ENCODE measurements around the gene MAPT.

The MAPT gene

DNA sequence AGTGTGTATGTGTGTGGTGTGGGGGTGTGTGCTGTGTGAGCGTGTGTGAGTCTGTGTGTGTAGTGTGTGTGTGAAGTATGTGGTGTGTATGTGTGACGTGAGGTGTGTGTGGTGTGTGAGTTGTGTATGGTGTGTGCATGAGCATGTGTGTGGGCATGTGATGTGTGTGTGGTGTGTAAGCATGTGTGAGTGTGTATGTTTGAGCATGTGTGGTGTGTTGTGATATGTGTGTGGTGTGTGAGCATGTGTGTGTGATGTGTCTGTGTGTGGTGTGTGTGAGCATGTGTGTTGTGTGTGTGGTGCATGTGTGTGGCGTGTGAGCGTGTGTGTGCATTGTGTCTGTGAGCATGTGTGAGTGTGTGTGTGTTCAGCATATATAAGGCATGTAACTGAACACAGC, 20.9 kb downstream of the MAPT start:
- in situ Hi-C loops (cut with HindIII; ENCODE audit: low pct_ligation_motif_present, low sequenced_read_pairs), result no loop called here
- TF ChIP-seq, protein P1, sequence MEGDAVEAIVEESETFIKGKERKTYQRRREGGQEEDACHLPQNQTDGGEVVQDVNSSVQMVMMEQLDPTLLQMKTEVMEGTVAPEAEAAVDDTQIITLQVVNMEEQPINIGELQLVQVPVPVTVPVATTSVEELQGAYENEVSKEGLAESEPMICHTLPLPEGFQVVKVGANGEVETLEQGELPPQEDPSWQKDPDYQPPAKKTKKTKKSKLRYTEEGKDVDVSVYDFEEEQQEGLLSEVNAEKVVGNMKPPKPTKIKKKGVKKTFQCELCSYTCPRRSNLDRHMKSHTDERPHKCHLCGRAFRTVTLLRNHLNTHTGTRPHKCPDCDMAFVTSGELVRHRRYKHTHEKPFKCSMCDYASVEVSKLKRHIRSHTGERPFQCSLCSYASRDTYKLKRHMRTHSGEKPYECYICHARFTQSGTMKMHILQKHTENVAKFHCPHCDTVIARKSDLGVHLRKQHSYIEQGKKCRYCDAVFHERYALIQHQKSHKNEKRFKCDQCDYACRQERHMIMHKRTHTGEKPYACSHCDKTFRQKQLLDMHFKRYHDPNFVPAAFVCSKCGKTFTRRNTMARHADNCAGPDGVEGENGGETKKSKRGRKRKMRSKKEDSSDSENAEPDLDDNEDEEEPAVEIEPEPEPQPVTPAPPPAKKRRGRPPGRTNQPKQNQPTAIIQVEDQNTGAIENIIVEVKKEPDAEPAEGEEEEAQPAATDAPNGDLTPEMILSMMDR (IDR thresholded peaks at IDR 0.05; ENCODE audit: low read depth, low read length, missing control alignments), result no peak

DNA sequence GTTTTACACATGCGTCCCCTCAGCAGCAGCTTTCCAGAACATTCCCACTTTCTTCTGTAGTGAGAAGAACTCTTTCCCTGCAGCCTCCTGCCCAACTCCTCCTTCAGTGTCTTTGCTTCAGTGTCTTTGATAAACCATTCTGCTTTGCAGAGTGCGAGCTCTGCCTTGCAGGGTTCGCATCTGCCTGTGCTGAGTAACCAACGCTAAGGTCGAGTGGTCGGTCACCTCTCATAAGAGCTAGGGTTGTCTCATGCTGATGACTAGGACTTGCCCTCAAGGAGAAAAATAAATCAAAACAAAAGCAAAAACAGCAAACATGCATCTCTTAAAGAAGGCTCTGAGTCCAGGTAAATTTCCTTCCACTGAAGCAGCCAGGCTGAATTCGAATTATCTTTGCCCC, 22.7 kb downstream of the MAPT start:
- DNase-seq, result no peak
- Histone ChIP-seq H3K4me3 (ENCODE audit: low read depth, low read length) (no peak overlapping the region), H3K36me3 (replicated peaks) (no peaks in the 10 kb centered on the region), H3K27me3 (replicated peaks) (no peaks in the 10 kb centered on the region), H3K27ac (no peak overlapping the region)
- TF ChIP-seq, protein P1 (IDR thresholded peaks at IDR 0.05; ENCODE audit: low read depth, low read length, missing control alignments), result no peak
- in situ Hi-C loops (cut with HindIII; ENCODE audit: low pct_ligation_motif_present, low sequenced_read_pairs), result no loop called here

More for the DNA sequence above, 20.9 kb downstream of the MAPT start:
- no peaks in the 10 kb centered on the region for H3K36me3 ChIP-seq (replicated peaks)
- no peak overlapping the region for H3K4me3 ChIP-seq (ENCODE audit: low read depth, low read length)
- no peak for DNase-seq
- no peak overlapping the region for H3K27ac ChIP-seq
- no peaks in the 10 kb centered on the region for H3K27me3 ChIP-seq (replicated peaks)

DNA sequence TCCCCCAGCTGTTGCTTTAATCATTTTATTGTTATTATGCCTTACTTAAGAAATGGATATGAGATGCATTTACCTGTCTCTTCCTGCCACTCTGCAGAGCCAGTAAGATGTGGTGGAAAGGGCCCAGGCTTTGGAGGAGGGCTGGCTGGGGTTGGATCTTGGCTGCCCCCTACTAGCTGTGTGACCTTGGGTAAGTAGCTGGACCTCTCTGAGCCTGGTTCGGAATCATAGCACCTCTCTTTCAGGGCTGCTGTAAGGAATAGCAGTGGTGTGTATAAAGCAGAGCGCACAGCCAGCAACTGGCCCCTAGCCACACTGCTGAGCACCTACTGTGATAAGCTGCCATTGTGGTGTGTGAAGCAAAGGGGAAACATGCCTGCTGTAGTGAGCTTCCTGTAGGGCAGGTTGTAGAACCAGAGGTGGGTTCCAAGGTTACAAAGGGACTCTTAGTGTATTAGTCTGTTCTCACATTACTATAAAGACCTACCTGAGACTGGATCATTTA, 23.9 kb downstream of the MAPT start:
- no peak overlapping the region for H3K4me3 ChIP-seq (ENCODE audit: low read depth, low read length)
- DNase-seq, result no peak
- no peaks in the 10 kb centered on the region for H3K36me3 ChIP-seq (replicated peaks)
- H3K27me3 ChIP-seq (replicated peaks), result no peaks in the 10 kb centered on the region
- in situ Hi-C loops (cut with HindIII; ENCODE audit: low pct_ligation_motif_present, low sequenced_read_pairs), result no loop called here
- TF ChIP-seq, protein P1 (IDR thresholded peaks at IDR 0.05; ENCODE audit: low read depth, low read length, missing control alignments), result no peak
- H3K27ac ChIP-seq, result no peak overlapping the region

DNA sequence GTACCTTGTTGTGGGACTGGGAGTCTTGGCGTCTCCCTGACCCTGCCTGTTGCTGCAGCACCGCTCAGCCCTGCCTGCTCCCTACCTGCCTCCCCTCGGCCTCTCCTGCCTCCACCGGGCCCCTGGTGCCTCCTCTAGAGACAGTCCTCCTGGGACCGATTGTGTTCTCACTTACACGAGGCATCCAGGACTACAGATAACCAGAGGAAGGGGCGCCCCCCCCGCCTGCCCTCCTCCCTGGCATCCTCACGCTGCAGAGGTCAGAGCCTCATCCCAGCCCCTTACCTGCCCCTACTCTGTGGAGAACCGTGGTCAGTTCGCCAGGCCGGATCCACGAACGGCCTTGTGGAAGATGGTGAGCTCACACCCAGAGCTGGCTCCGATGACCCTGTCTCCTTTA, 24.8 kb downstream of the MAPT start:
- H3K27me3 ChIP-seq (replicated peaks), result no peaks in the 10 kb centered on the region
- no peak overlapping the region for H3K27ac ChIP-seq
- H3K36me3 ChIP-seq (replicated peaks), result no peaks in the 10 kb centered on the region
- in situ Hi-C loops (cut with HindIII; ENCODE audit: low pct_ligation_motif_present, low sequenced_read_pairs), result no loop called here
- no peak overlapping the region for H3K4me3 ChIP-seq (ENCODE audit: low read depth, low read length)
- DNase-seq, result no peak
- TF ChIP-seq, protein P1 (IDR thresholded peaks at IDR 0.05; ENCODE audit: low read depth, low read length, missing control alignments), result no peak

DNA sequence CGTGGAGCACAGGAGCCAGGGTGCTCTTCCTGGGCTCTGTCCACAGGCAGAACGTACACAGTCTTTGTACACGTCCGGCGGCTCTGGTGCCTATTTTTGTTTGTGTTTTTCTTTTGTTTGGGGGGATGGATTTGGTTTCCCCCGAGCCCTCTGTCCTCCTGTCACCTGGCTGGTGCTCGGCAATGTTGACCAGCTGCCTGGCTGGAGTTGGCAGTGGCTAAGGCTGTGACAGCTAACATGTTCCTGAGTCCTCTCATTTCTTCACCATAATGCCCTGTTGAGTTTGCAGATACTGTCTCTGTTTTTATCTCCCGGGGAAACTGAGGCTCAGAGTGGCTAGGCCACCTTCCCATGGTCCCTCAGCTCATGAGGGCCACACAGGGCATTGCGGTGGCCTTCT, 25.7 kb downstream of the MAPT start:
- Histone ChIP-seq H3K27me3 (replicated peaks) (no peaks in the 10 kb centered on the region), H3K27ac (no peak overlapping the region), H3K4me3 (ENCODE audit: low read depth, low read length) (no peak overlapping the region), H3K36me3 (replicated peaks) (no peaks in the 10 kb centered on the region)
- TF ChIP-seq, protein P1 (IDR thresholded peaks at IDR 0.05; ENCODE audit: low read depth, low read length, missing control alignments), result no peak
- in situ Hi-C loops (cut with HindIII; ENCODE audit: low pct_ligation_motif_present, low sequenced_read_pairs), result no loop called here
- DNase-seq, result no peak

All from brain microvascular endothelial cell (primary cell).